Measurements from ENCODE around the gene DAGLA.

GRCh38 chr11:61686066-61686465 is 5.9 kb downstream of the DAGLA start:
- TF ChIP-seq EP300 (IDR thresholded peaks at IDR 0.05) (no peak), POLR2A (IDR thresholded peaks at IDR 0.05) (no peak)

All from tibial nerve (tissue), 3 donors.